GM10248 (cell line): ENCODE data around the gene SEC16A.

Source experiments
- CTCF ChIA-PET: fragments of 300-600 bp; sonication (Branson Sonifier 250); formaldehyde crosslinking; extraction: SDS; loops from one replicate; lab custom pipeline; 2021; ENCODE audit warnings: antibody characterized with exemption; lab: Yijun Ruan, JAX
- POLR2A ChIA-PET: fragments of 350-650 bp; sonication (Branson Sonifier 250); formaldehyde crosslinking; extraction: SDS; loops from one replicate; lab custom pipeline; 2020; ENCODE audit warnings: antibody characterized with exemption; lab: Yijun Ruan, JAX
- DNase-seq: peaks from one replicate; pipeline ENCODE4 v3.0.0; 2012; ENCODE audit errors: extremely low spot score
- CTCF ChIP-seq: IDR thresholded peaks from 2 replicates; pipeline ENCODE4 v1.5.1; 2012; ENCODE audit warnings: mild to moderate bottlenecking, low read depth; ENCODE audit errors: extremely low read depth, missing control alignments, control extremely low read depth

Gene SEC16A

GRCh38 chr9:136505406-136506403 lies 22.9 kb upstream of the SEC16A start:
- TF ChIP-seq CTCF, result no peak
- POLR2A ChIA-PET, result no interaction called here
- CTCF ChIA-PET, result interaction anchor here (1.0 kb wide), 1 partner anchor 22 kb away, joined by 3 read pairs; no protein-coding TSS in a partner anchor
- no peak for DNase-seq

- no peak for DNase-seq
- no peak for TF ChIP-seq CTCF
Measured at GRCh38 chr9:136504512-136505348, 21.9 kb upstream of the SEC16A start.

GRCh38 chr9:136502940-136503550 lies 20.2 kb upstream of the SEC16A start:
- POLR2A ChIA-PET, result no interaction called here
- CTCF ChIA-PET, result interaction anchor here (0.8 to 1.0 kb wide), 2 partner anchors 14 to 18 kb away, joined by 3 to 5 read pairs; no protein-coding TSS in a partner anchor
- DNase-seq, result no peak
- no peak for TF ChIP-seq CTCF

More at GRCh38 chr9:136504512-136505348, 21.9 kb upstream of the SEC16A start:
- CTCF ChIA-PET, result interaction anchor here (1.0 kb wide), 1 partner anchor 21 kb away, joined by 3 read pairs; no protein-coding TSS in a partner anchor
- POLR2A ChIA-PET, result no interaction called here

- ChIA-PET CTCF (no interaction called here), POLR2A (no interaction called here)
- DNase-seq, result no peak
- no peak for TF ChIP-seq CTCF
Measured at GRCh38 chr9:136502196-136502595, 19.4 kb upstream of the SEC16A start.

- ChIA-PET POLR2A (no interaction called here), CTCF (no interaction called here)
- no peak for DNase-seq
- TF ChIP-seq CTCF, result no peak
Measured at GRCh38 chr9:136501686-136502085, 18.8 kb upstream of the SEC16A start.
